ENCODE results near the gene NFATC2.

DNA sequence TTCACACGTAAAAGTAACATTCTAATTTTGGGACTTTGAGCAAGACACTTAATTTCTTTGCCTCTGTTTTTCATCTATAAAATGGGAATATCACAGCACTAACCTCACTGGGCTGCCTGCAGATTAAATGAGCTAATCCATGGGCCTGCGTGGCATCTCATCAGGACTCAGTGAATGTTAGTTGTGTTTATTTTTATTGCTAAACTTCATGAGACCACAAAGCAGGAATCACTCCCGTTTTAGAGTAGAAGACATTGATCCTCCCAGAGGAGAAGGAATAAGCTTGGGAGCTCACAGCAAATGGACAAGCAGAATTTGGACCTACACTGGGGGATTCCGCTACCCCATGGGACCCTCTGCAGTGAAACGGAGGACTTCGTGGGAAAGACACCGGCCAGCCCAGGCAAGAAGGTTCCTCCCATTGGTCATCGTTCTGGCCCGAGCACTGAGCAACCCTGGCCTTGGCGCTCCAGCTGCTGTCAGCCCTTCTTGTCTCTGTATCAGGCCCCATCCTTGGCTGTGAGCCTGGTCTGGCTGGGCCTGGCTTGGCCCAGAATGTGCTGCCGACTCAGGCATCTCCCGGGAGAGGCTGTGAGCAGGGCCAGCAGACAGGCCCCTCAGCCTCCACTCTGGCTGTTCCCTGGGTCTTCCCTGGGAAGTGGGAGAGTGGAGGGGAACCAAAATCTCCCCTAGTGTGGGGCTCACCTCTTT, 79.8 kb downstream of the NFATC2 start:
- TF ChIP-seq POLR2A (IDR thresholded peaks at IDR 0.05; ENCODE audit: low read length) (no peak), GATA1 (IDR thresholded peaks at IDR 0.05; ENCODE audit: low read depth, low read length) (no peak)
